PC-9 (cell line): Measurements from ENCODE around the gene DSTN. TPM values are rescaled to one million over a fixed set of nuclear protein-coding genes. Genes with fewer than 3 reads are reported as not detected.

ENCODE experiments used
- BruUV-seq: library from RNA; stranded (reverse); fragments of 400-500 nt; replicated peaks from 2 replicates; lab custom pipeline; 2021; lab: Mats Ljungman, UMichigan
- CTCF ChIA-PET: fragments of 300-600 bp; sonication (Branson Sonifier 250); formaldehyde crosslinking; loops from one replicate; lab custom pipeline; 2022; ENCODE audit warnings: antibody characterized with exemption; lab: Charles Lee
- POLR2A ChIA-PET: fragments of 300-600 bp; sonication (Branson Sonifier 250); formaldehyde crosslinking; loops from one replicate; lab custom pipeline; 2022; ENCODE audit warnings: antibody characterized with exemption; ENCODE audit not compliant: unreplicated experiment; lab: Charles Lee
- DNase-seq, 2 experiments: peaks; one replicate each; pipeline versions ENCODE4 v3.0.0 to v3.0.0-alpha.2; 2015 to 2022; ENCODE audit warnings: mixed read lengths in 1 of 2
- H2AFZ ChIP-seq: fragments of 200-600 bp; sonication (generic); 2 replicates; pipeline ENCODE4 v1.8.1; 2017; ENCODE audit warnings: antibody characterized with exemption
- H3F3A ChIP-seq: fragments of 200-600 bp; sonication (generic); 2 replicates; pipeline ENCODE4 v1.8.1; 2017; ENCODE audit warnings: antibody characterized with exemption, mild to moderate bottlenecking, low read depth; ENCODE audit not compliant: insufficient read depth
- H3K27ac ChIP-seq: fragments of 200-600 bp; sonication (generic); 2 replicates; pipeline ENCODE4 v1.6.1; 2016; ENCODE audit warnings: mixed run types
- H3K27me3 ChIP-seq: fragments of 200-600 bp; sonication (generic); 2 replicates; pipeline ENCODE4 v1.6.1; 2016; ENCODE audit warnings: low read depth, mixed run types; ENCODE audit not compliant: insufficient read depth
- H3K36me3 ChIP-seq: fragments of 200-600 bp; sonication (generic); 2 replicates; pipeline ENCODE4 v1.6.1; 2016; ENCODE audit warnings: low read depth, mixed run types
- H3K4me1 ChIP-seq: fragments of 200-600 bp; sonication (generic); replicated peaks from 2 replicates; pipeline ENCODE4 v1.6.1; 2016; ENCODE audit warnings: mixed run types; ENCODE audit not compliant: insufficient read depth
- H3K4me2 ChIP-seq: fragments of 200-600 bp; sonication (generic); 2 replicates; pipeline ENCODE4 v1.6.1; 2017; ENCODE audit warnings: mixed run types
- H3K4me3 ChIP-seq: fragments of 200-600 bp; sonication (generic); 2 replicates; pipeline ENCODE4 v1.6.1; 2016; ENCODE audit warnings: mixed run types
- H3K79me2 ChIP-seq: fragments of 200-600 bp; sonication (generic); 2 replicates; pipeline ENCODE4 v1.6.1; 2017; ENCODE audit warnings: low read depth, mixed run types
- H3K9me2 ChIP-seq: fragments of 200-600 bp; sonication (generic); 2 replicates; pipeline ENCODE4 v1.8.1; 2017; ENCODE audit warnings: mild to moderate bottlenecking; ENCODE audit not compliant: insufficient read depth
- H3K9me3 ChIP-seq: fragments of 200-600 bp; sonication (generic); 2 replicates; pipeline ENCODE4 v1.8.1; 2016; ENCODE audit warnings: low read depth; ENCODE audit not compliant: insufficient read depth
- H4K20me1 ChIP-seq: fragments of 200-600 bp; sonication (generic); 2 replicates; pipeline ENCODE4 v1.8.1; 2017; ENCODE audit not compliant: insufficient read depth
- EZH2 ChIP-seq: fragments of 200-600 bp; sonication (generic); IDR thresholded peaks from 2 replicates; pipeline ENCODE4 v1.8.0; 2017; ENCODE audit warnings: antibody characterized with exemption, low read depth
- intact Hi-C: fragments of 100-400 bp; cut with micrococcal nuclease; formaldehyde crosslinking; loops from one replicate; pipeline ENCODE4 v1.10.0; 2022; ENCODE audit not compliant: unreplicated experiment
- total RNA-seq: library from RNA; stranded (reverse); gene quantifications from 2 replicates; pipeline ENCODE4 v1.2.3, GENCODE V29; 2021
- TF ChIP-seq, protein P1 (sequence below): fragments of 200-600 bp; sonication (generic); conservative IDR thresholded peaks from 2 replicates; pipeline ENCODE4 v1.6.1; 2017; ENCODE audit warnings: mixed run types, antibody characterized with exemption, mild to moderate bottlenecking, moderate library complexity

DSTN gene
- total RNA-seq, 1 experiment from 2014 or later = 366 TPM

- Histone ChIP-seq H3K4me1 (no peaks in the 10 kb centered on the region), H3K79me2 (peaks cover 6% of the 10 kb centered on the region; the same call in 1 of the 2 replicates), H3K4me2 (no peak overlapping the region), H2AFZ (no peak overlapping the region), H3K27me3 (no peaks in the 10 kb centered on the region), H4K20me1 (peaks cover 3% of the 10 kb centered on the region; the same call in 1 of the 2 replicates), H3K27ac (no peak overlapping the region), H3K36me3 (no peaks in the 10 kb centered on the region), H3K4me3 (no peak overlapping the region), H3K9me3 (no peaks in the 10 kb centered on the region), H3F3A (peaks cover 12% of the 10 kb centered on the region; the same call in 1 of the 2 replicates), H3K9me2 (no peaks in the 10 kb centered on the region)
- no TSS peak for BruUV-seq
- TF ChIP-seq, protein P1, sequence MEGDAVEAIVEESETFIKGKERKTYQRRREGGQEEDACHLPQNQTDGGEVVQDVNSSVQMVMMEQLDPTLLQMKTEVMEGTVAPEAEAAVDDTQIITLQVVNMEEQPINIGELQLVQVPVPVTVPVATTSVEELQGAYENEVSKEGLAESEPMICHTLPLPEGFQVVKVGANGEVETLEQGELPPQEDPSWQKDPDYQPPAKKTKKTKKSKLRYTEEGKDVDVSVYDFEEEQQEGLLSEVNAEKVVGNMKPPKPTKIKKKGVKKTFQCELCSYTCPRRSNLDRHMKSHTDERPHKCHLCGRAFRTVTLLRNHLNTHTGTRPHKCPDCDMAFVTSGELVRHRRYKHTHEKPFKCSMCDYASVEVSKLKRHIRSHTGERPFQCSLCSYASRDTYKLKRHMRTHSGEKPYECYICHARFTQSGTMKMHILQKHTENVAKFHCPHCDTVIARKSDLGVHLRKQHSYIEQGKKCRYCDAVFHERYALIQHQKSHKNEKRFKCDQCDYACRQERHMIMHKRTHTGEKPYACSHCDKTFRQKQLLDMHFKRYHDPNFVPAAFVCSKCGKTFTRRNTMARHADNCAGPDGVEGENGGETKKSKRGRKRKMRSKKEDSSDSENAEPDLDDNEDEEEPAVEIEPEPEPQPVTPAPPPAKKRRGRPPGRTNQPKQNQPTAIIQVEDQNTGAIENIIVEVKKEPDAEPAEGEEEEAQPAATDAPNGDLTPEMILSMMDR = no peak
- no peak for TF ChIP-seq EZH2
- POLR2A ChIA-PET = interaction anchor here (0.5 kb wide), 1 partner anchor 10 kb away, joined by 3 read pairs; no protein-coding TSS in a partner anchor
- no peak for DNase-seq
- intact Hi-C loops = no loop called here
- CTCF ChIA-PET = no interaction called here
Observed at GRCh38 chr20:17614176-17614811, 44.4 kb downstream of the DSTN start.

DNA sequence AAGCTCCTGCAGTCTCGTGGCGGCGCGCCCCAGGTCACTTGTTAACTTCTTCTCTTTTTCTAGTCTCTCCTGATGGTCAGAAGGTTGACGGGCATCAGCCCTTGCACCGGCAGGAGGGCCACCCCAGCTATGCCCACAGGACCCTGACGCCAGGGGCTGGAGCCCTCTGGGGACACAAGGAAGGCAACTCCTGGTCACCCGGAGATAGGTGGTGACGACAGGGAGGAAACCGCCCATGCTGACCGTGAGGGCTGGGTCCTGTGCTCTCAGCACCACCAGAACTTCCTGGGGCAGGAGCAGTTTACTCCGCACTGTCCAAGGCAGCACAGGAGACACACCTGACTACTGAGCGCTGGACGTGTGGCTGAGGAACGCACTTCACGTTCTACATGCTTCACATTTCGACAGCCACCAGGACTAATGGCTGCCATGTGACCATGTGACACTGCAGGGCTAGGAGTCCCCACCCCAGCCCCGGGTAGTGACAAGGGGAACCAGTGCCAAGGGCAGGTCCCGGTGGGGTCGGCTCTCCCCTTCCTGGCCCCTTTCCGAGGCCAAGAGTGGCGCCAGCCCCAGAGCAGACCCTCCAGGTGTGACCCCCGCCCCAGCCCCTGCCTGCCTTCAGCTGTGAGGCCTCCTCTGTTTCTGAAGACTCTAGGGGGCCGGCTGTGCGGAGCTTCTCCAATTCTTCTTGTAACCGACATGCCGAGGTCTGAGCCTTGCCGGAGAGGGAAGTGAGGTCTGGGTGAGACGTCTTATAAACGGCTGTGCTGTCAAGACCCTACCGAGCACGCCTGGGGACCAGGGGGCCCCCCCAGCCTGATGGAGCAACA is 45.2 kb downstream of the DSTN start:
- intact Hi-C loops = loop anchor here (5.0 kb wide), 1 partner anchor 813 kb away; no protein-coding TSS in a partner anchor
- Histone ChIP-seq H3K4me3 (no peak overlapping the region), H3K9me2 (no peaks in the 10 kb centered on the region), H3K4me1 (no peaks in the 10 kb centered on the region), H4K20me1 (peaks cover 3% of the 10 kb centered on the region; the same call in 1 of the 2 replicates), H3K27ac (no peak overlapping the region), H3K9me3 (no peaks in the 10 kb centered on the region), H3K79me2 (0 out of 2 replicates have a peak, but pooled peaks cover 2% of the 10 kb centered on the region), H2AFZ (no peak overlapping the region), H3F3A (peaks cover 5% of the 10 kb centered on the region; the same call in 1 of the 2 replicates), H3K4me2 (no peak overlapping the region), H3K36me3 (no peaks in the 10 kb centered on the region), H3K27me3 (no peaks in the 10 kb centered on the region)
- no TSS peak for BruUV-seq
- no peak for TF ChIP-seq EZH2
- TF ChIP-seq, protein P1 = no peak
- DNase-seq = no peak
- ChIA-PET CTCF (no interaction called here), POLR2A (no interaction called here)

DNA sequence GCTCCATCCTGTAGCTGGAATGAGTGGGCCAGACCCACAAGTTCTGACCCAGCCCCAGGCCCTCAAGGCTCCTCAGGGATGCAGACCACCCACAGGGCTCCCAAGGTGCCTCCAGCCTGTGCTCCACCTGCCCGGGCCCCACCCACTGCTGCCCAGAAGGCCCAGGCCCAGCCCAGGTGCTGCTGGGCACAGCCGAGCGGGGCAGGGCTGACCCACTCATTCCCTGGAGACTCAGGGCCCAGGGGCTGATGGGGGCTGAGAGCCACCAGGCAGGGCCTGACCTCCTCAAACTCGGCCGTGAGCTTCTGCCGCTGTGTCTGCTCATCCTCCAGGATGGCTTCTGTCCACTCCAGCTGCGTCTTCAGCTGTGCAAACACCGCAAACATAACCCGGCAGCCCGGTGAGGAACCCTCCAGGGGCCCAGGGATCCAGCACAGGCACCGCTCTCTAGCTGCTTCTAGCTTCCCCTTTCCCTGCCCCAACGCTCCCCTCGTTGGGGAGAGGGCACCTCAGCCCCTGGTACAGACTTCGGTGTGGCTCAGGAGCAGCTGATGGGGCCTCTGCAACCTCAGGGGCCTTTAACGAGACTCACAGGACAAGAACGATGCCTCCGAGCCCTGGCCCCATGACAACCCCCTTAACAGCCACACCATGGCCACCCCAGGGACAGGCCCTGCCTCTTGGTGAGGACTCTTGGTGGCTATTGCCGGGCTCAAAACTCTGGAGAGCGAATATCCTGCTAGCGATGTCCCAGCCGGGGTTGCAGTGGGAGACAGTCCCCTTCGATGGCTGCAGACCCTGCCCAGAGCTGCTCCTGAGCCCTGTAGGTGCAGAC is 46.0 kb downstream of the DSTN start:
- ChIA-PET POLR2A (no interaction called here), CTCF (no interaction called here)
- Histone ChIP-seq H3K4me2 (no peak overlapping the region), H3K4me1 (no peaks in the 10 kb centered on the region), H3F3A (no peaks in the 10 kb centered on the region), H3K9me2 (no peaks in the 10 kb centered on the region), H3K36me3 (no peaks in the 10 kb centered on the region), H3K9me3 (no peaks in the 10 kb centered on the region), H3K27ac (no peak overlapping the region), H3K4me3 (no peak overlapping the region), H4K20me1 (peaks cover 1% of the 10 kb centered on the region; the same call in 1 of the 2 replicates), H2AFZ (no peak overlapping the region), H3K79me2 (no peaks in the 10 kb centered on the region), H3K27me3 (no peaks in the 10 kb centered on the region)
- no peak for TF ChIP-seq EZH2
- TF ChIP-seq, protein P1 = no peak
- DNase-seq = no peak
- BruUV-seq = no TSS peak
- intact Hi-C loops = loop anchor here (5.0 kb wide), 1 partner anchor 814 kb away; no protein-coding TSS in a partner anchor
